Sigmoid colon (tissue), 7 donors: ENCODE measurements around the gene AASS. TPM values are rescaled to one million over a fixed set of nuclear protein-coding genes. Genes with fewer than 3 reads are reported as not detected.

Experiments
- DNase-seq: peaks from one replicate; pipeline ENCODE4 v3.0.0-alpha.2; 2019
- H3K27ac ChIP-seq, 4 donors: fragments of 200-600 bp; sonication (generic); one replicate each; pipeline ENCODE4 v1.5.1; 2016 to 2019; ENCODE audit warnings: mild to moderate bottlenecking in 1 of 4
- H3K27me3 ChIP-seq, 3 donors: fragments of 200-600 bp; sonication (generic); one replicate each; pipeline ENCODE4 v1.5.1; 2019; ENCODE audit warnings: mild to moderate bottlenecking in 1 of 3
- H3K36me3 ChIP-seq, 4 donors: fragments of 200-600 bp; sonication (generic); one replicate each; pipeline ENCODE4 v1.5.1; 2016 to 2019
- H3K4me1 ChIP-seq, 4 donors: fragments of 200-600 bp; sonication (generic); one replicate each; pipeline ENCODE4 v1.5.1; 2017 to 2019
- H3K4me3 ChIP-seq, 4 donors: fragments of 200-600 bp; sonication (generic); one replicate each; pipeline ENCODE4 v1.5.1; 2017 to 2019; ENCODE audit warnings: mild to moderate bottlenecking in 2 of 4, moderate library complexity in 1 of 4
- H3K9me3 ChIP-seq, 4 donors: fragments of 200-600 bp in 3 of 4; sonication (generic) in 3 of 4; one replicate each; pipeline versions ENCODE4 v1.5.1 to v1.6.1; 2013 to 2019
- EP300 ChIP-seq, 4 donors: sonication (generic); formaldehyde crosslinking; IDR thresholded peaks; one replicate each; pipeline ENCODE4 v1.6.1; 2017; ENCODE audit warnings: antibody characterized with exemption in 4 of 4
- POLR2A ChIP-seq, 2 donors: fragments of 450-650 bp; IDR thresholded peaks; one replicate each; pipeline ENCODE4 v1.6.1; 2016; ENCODE audit warnings: antibody characterized with exemption in 2 of 2, mild to moderate bottlenecking in 2 of 2, moderate library complexity in 2 of 2
- POLR2AphosphoS5 ChIP-seq, 4 donors: sonication (generic); formaldehyde crosslinking; IDR thresholded peaks; one replicate each; pipeline ENCODE4 v1.6.1; 2017; ENCODE audit warnings: antibody characterized with exemption in 4 of 4
- WGBS, 2 donors: extraction: QIAGEN DNeasy Blood & Tissue Kit; methylation state at CpG; one replicate each; pipeline ENCODE4 v1.1.7; 2013; 5-methylcytosine and 5-hydroxymethylcytosine counted together
- intact Hi-C: fragments of 100-400 bp; cut with DNase I; formaldehyde crosslinking; loops from one replicate; pipeline ENCODE4 v1.15.1; 2023
- polyA plus RNA-seq, 3 donors: library from polyadenylated mRNA; stranded (reverse); fragments of 200-250 nt; gene quantifications; one replicate each; pipeline ENCODE4 v1.2.3, GENCODE V29; 2013
- total RNA-seq, 4 donors: library from RNA; depleted of rRNA; stranded (reverse); fragments of >200 nt; gene quantifications; one replicate each; pipeline ENCODE4 v1.1.0, GENCODE V29; 2016
- TF ChIP-seq, protein P1 (sequence below), 4 experiments: fragments of 450-650 bp in 3 of 4; fragments of 200-600 bp in 1 of 4; IDR thresholded peaks; one replicate each; pipeline ENCODE4 v1.5.1; 2016 to 2019; ENCODE audit warnings: antibody characterized with exemption in 4 of 4, mild to moderate bottlenecking in 3 of 4, moderate library complexity in 2 of 4
- donor health status: healthy with polysubstance abuse.
- donor health status: Bipolar disorder and iron deficiency.
- donor health status: healthy.

The AASS gene
- total and polyA plus RNA-seq, 7 donors: 0.92 to 40.0 (median 24.3) TPM

DNA sequence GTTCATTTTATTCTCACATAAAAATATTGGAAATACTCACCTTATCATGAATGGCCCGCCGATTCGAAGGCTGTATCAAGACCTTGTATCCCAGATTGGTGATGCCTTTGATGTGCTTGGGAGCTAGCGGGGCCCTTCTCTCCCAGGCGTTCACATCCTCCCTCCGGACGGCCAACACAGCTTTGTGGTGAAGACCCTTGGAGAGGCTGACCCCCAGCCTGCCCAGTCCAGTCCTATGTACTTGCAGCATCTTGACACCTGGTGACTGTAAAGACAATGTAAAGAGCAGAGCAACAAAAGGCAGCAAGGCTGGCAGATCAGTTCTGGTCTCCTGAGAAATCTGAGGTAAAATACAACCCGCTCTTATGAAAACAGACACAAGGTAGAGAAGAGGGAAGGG lies 10.6 kb downstream of the AASS start:
- H3K36me3 ChIP-seq: peaks cover 0 to 5% (median 0%) of the 10 kb centered on the region in 4 donors
- no peak overlapping the region for H3K27ac ChIP-seq
- no peaks in the 10 kb centered on the region for H3K27me3 ChIP-seq
- peaks cover 0 to 24% (median 11%) of the 10 kb centered on the region in 4 donors for H3K4me1 ChIP-seq
- 95 to 98% methylated on average over 8 of the region's 8 CpGs for WGBS, 2 donors
- no peaks in the 10 kb centered on the region for H3K9me3 ChIP-seq
- no peak overlapping the region for H3K4me3 ChIP-seq
- TF ChIP-seq POLR2AphosphoS5 (IDR thresholded peaks at IDR 0.05) (no peak), EP300 (IDR thresholded peaks at IDR 0.05) (no peak), POLR2A (IDR thresholded peaks at IDR 0.05) (no peak)
- TF ChIP-seq, protein P1, sequence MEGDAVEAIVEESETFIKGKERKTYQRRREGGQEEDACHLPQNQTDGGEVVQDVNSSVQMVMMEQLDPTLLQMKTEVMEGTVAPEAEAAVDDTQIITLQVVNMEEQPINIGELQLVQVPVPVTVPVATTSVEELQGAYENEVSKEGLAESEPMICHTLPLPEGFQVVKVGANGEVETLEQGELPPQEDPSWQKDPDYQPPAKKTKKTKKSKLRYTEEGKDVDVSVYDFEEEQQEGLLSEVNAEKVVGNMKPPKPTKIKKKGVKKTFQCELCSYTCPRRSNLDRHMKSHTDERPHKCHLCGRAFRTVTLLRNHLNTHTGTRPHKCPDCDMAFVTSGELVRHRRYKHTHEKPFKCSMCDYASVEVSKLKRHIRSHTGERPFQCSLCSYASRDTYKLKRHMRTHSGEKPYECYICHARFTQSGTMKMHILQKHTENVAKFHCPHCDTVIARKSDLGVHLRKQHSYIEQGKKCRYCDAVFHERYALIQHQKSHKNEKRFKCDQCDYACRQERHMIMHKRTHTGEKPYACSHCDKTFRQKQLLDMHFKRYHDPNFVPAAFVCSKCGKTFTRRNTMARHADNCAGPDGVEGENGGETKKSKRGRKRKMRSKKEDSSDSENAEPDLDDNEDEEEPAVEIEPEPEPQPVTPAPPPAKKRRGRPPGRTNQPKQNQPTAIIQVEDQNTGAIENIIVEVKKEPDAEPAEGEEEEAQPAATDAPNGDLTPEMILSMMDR (IDR thresholded peaks at IDR 0.05): no peak
- intact Hi-C loops: no loop called here
- no peak for DNase-seq

- Histone ChIP-seq H3K4me1 (peaks cover 0 to 18% (median 7%) of the 10 kb centered on the region in 4 donors), H3K27me3 (no peaks in the 10 kb centered on the region), H3K4me3 (no peak overlapping the region), H3K36me3 (peaks cover 0 to 5% (median 0%) of the 10 kb centered on the region in 4 donors), H3K27ac (no peak overlapping the region), H3K9me3 (no peaks in the 10 kb centered on the region)
- intact Hi-C loops: no loop called here
- WGBS, 2 donors: 82 to 86% methylated on average over 2 of the region's 2 CpGs
- TF ChIP-seq POLR2AphosphoS5 (IDR thresholded peaks at IDR 0.05) (no peak), POLR2A (IDR thresholded peaks at IDR 0.05) (no peak)
- no peak for DNase-seq
Measured at GRCh38 chr7:122132341-122132740, 11.7 kb downstream of the AASS start.

GRCh38 chr7:122123746-122124145 lies 20.3 kb downstream of the AASS start:
- H3K4me3 ChIP-seq: no peak overlapping the region
- H3K27ac ChIP-seq: no peak overlapping the region
- peaks cover 0 to 19% (median 0%) of the 10 kb centered on the region in 4 donors for H3K36me3 ChIP-seq
- no peak for TF ChIP-seq POLR2AphosphoS5 (IDR thresholded peaks at IDR 0.05)
- TF ChIP-seq POLR2A (IDR thresholded peaks at IDR 0.05): no peak
- no peak for TF ChIP-seq EP300 (IDR thresholded peaks at IDR 0.05)
- TF ChIP-seq, protein P1 (IDR thresholded peaks at IDR 0.05): no peak
- H3K9me3 ChIP-seq: no peaks in the 10 kb centered on the region
- H3K4me1 ChIP-seq: no peaks in the 10 kb centered on the region
- no peaks in the 10 kb centered on the region for H3K27me3 ChIP-seq
- DNase-seq: no peak
- intact Hi-C loops: no loop called here

DNA sequence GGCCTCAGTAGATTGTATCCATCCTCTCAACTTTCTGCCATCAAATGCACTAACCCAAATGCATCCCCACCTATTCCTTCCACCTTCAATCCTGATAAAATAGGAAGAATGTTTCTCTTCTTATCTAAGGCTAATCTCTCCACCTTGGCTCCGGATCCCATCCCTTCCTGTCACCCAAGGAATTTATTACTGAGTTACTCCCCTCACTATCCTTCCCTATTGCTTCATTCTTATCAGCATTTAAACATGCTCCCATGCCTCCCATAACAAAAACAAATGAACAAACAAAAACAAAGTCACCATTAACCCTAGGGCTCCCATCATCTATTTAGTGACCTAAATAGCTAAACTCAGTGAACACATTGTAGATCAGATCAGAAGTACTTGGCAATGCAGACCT lies 25.3 kb downstream of the AASS start:
- H3K9me3 ChIP-seq: no peaks in the 10 kb centered on the region
- intact Hi-C loops: no loop called here
- H3K4me3 ChIP-seq: no peak overlapping the region
- no peaks in the 10 kb centered on the region for H3K27me3 ChIP-seq
- TF ChIP-seq EP300 (IDR thresholded peaks at IDR 0.05) (no peak), POLR2AphosphoS5 (IDR thresholded peaks at IDR 0.05) (no peak), POLR2A (IDR thresholded peaks at IDR 0.05) (no peak)
- TF ChIP-seq, protein P1 (IDR thresholded peaks at IDR 0.05): no peak
- H3K4me1 ChIP-seq: no peaks in the 10 kb centered on the region
- WGBS, 2 donors: 15 to 69% methylated on average over 1 of the region's 1 CpG
- DNase-seq: no peak
- H3K27ac ChIP-seq: no peak overlapping the region
- H3K36me3 ChIP-seq: peaks cover 0 to 48% (median 8%) of the 10 kb centered on the region in 4 donors

GRCh38 chr7:122103064-122103463 lies 41.0 kb downstream of the AASS start:
- H3K36me3 ChIP-seq: peaks cover 0 to 73% (median 10%) of the 10 kb centered on the region in 4 donors
- intact Hi-C loops: no loop called here

More at GRCh38 chr7:122103064-122103463, 41.0 kb downstream of the AASS start:
- H3K4me3 ChIP-seq: no peak overlapping the region
- TF ChIP-seq POLR2AphosphoS5 (IDR thresholded peaks at IDR 0.05) (no peak), EP300 (IDR thresholded peaks at IDR 0.05) (no peak), POLR2A (IDR thresholded peaks at IDR 0.05) (no peak)
- TF ChIP-seq, protein P1 (IDR thresholded peaks at IDR 0.05): no peak
- no peaks in the 10 kb centered on the region for H3K4me1 ChIP-seq
- no peaks in the 10 kb centered on the region for H3K27me3 ChIP-seq
- H3K9me3 ChIP-seq: peaks cover 0 to 16% (median 4%) of the 10 kb centered on the region in 4 donors
- H3K27ac ChIP-seq: no peak overlapping the region
- DNase-seq: no peak
